Adrenal gland (tissue), 5 donors: Measurements from ENCODE around the gene DNAAF1.

ENCODE experiments used
- POLR2A ChIP-seq, 2 donors: fragments of 450-650 bp; IDR thresholded peaks; one replicate each; pipeline ENCODE4 v1.6.1; 2017; ENCODE audit warnings: antibody characterized with exemption in 2 of 2, mild to moderate bottlenecking in 2 of 2, moderate library complexity in 1 of 2
- TF ChIP-seq, protein P1 (sequence below), 6 experiments: fragments of 450-650 bp in 4 of 6; fragments of 200-600 bp in 2 of 6; sonication (generic) in 1 of 6; IDR thresholded peaks; 1 replicate in 5 of 6; 2 replicates in 1 of 6; pipeline versions ENCODE4 v1.5.1 to v1.8.0; 2016 to 2021; ENCODE audit warnings: antibody characterized with exemption in 6 of 6, mild to moderate bottlenecking in 2 of 6, moderate library complexity in 1 of 6
- donor health status: DM: no; HTN: no; CAD: no.

DNA sequence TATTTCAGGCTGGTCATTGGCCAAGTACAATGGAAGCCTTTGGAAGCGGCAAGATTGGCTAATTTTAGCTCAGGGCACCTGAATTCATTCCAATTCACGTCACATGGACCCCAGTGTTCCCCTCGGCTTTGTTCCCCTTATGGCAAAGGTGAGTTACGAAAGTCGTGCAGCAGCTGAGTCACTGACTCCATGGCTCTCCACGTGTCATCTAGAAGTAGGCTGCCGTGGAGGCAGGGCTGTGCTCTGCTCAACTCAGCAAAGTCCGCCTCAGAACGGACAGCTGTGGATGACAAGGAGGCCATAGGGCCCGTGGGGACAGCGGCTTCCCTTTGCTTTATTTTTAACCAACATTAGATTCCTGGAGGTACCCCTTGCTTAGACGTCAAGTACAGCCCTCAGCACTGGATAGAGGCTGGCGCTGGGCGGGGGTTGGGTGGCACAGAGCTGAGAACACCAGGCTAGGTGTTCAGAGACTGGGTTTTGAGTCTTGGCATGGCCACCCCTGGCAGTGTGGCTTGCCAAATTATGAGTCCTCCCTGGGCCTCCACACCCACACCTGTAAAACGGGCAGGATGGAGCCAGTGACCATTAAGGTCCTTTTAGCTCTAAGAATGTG lies 69.5 kb downstream of the DNAAF1 start:
- TF ChIP-seq, protein P1, sequence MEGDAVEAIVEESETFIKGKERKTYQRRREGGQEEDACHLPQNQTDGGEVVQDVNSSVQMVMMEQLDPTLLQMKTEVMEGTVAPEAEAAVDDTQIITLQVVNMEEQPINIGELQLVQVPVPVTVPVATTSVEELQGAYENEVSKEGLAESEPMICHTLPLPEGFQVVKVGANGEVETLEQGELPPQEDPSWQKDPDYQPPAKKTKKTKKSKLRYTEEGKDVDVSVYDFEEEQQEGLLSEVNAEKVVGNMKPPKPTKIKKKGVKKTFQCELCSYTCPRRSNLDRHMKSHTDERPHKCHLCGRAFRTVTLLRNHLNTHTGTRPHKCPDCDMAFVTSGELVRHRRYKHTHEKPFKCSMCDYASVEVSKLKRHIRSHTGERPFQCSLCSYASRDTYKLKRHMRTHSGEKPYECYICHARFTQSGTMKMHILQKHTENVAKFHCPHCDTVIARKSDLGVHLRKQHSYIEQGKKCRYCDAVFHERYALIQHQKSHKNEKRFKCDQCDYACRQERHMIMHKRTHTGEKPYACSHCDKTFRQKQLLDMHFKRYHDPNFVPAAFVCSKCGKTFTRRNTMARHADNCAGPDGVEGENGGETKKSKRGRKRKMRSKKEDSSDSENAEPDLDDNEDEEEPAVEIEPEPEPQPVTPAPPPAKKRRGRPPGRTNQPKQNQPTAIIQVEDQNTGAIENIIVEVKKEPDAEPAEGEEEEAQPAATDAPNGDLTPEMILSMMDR (IDR thresholded peaks at IDR 0.05), result no peak
- TF ChIP-seq POLR2A (IDR thresholded peaks at IDR 0.05), result no peak
